Stomach (tissue), 9 donors: ENCODE data around the gene LONP1. TPM values are rescaled to one million over a fixed set of nuclear protein-coding genes. Genes with fewer than 3 reads are reported as not detected.

Source experiments
- DNase-seq, 2 donors: peaks; one replicate each; pipeline versions ENCODE4 v3.0.0 to v3.0.0-alpha.2; 2013 to 2019
- H3K27ac ChIP-seq, 5 donors: fragments of 200-600 bp in 4 of 5; sonication (generic) in 4 of 5; one replicate each; pipeline ENCODE4 v1.5.1; 2013 to 2019; ENCODE audit warnings: mild to moderate bottlenecking in 1 of 5, moderate library complexity in 1 of 5
- H3K27me3 ChIP-seq, 3 donors: fragments of 200-600 bp; sonication (generic); one replicate each; pipeline ENCODE4 v1.5.1; 2017 to 2019; ENCODE audit warnings: mixed run types in 1 of 3
- H3K36me3 ChIP-seq, 4 donors: fragments of 200-600 bp; sonication (generic); 1 replicate in 3 of 4; 2 replicates in 1 of 4; pipeline ENCODE4 v1.5.1; 2016 to 2019
- H3K4me1 ChIP-seq, 4 donors: fragments of 200-600 bp; sonication (generic); one replicate each; pipeline ENCODE4 v1.5.1; 2016 to 2019
- H3K4me3 ChIP-seq, 4 donors: fragments of 200-600 bp; sonication (generic) in 3 of 4; one replicate each; pipeline ENCODE4 v1.5.1; 2016 to 2019; ENCODE audit warnings: mild to moderate bottlenecking in 1 of 4
- H3K9me3 ChIP-seq, 4 donors: fragments of 200-600 bp; sonication (generic); one replicate each; pipeline ENCODE4 v1.5.1; 2016 to 2019
- EP300 ChIP-seq: sonication (generic); formaldehyde crosslinking; IDR thresholded peaks from one replicate; pipeline ENCODE4 v1.6.1; 2017; ENCODE audit warnings: antibody characterized with exemption
- POLR2A ChIP-seq, 4 donors: fragments of 450-650 bp; IDR thresholded peaks; one replicate each; pipeline ENCODE4 v1.6.1; 2016; ENCODE audit warnings: antibody characterized with exemption in 4 of 4, control low read depth in 2 of 4, mild to moderate bottlenecking in 1 of 4, moderate library complexity in 1 of 4
- POLR2AphosphoS5 ChIP-seq, 3 donors: sonication (generic); formaldehyde crosslinking; IDR thresholded peaks; one replicate each; pipeline ENCODE4 v1.6.1; 2016; ENCODE audit warnings: antibody characterized with exemption in 3 of 3
- WGBS, 5 donors: extraction: QIAGEN DNeasy Blood & Tissue Kit in 3 of 5; methylation state at CpG; one replicate each; pipeline versions ENCODE4 v1.1.5 to v1.1.7; 2013 to 2018; 5-methylcytosine and 5-hydroxymethylcytosine counted together
- intact Hi-C: fragments of 100-400 bp; cut with DNase I; formaldehyde crosslinking; loops from one replicate; pipeline ENCODE4 v1.15.1; 2023; ENCODE audit warnings: low total_unique reads
- polyA plus RNA-seq, 3 donors: library from polyadenylated mRNA; stranded (reverse); fragments of 200-250 nt; gene quantifications; one replicate each; pipeline ENCODE4 v1.2.3, GENCODE V29; 2013
- total RNA-seq, 5 donors: library from RNA; depleted of rRNA; stranded (reverse); fragments of >200 nt; gene quantifications; one replicate each; pipeline versions ENCODE4 v1.1.0 to v1.2.3, GENCODE V29; 2014 to 2016
- TF ChIP-seq, protein P1 (sequence below), 7 experiments: fragments of 450-650 bp in 4 of 7; fragments of 200-600 bp in 3 of 7; sonication (generic) in 3 of 7; IDR thresholded peaks; one replicate each; pipeline ENCODE4 v1.5.1; 2016 to 2019; ENCODE audit warnings: antibody characterized with exemption in 7 of 7, control low read depth in 2 of 7, mild to moderate bottlenecking in 1 of 7
- donor health status: healthy with polysubstance abuse.
- donor health status: Bipolar disorder and iron deficiency.
- donor health status: healthy.

Gene LONP1
- total and polyA plus RNA-seq, 8 donors, result 8.8 to 169 (median 42.5) TPM

DNA sequence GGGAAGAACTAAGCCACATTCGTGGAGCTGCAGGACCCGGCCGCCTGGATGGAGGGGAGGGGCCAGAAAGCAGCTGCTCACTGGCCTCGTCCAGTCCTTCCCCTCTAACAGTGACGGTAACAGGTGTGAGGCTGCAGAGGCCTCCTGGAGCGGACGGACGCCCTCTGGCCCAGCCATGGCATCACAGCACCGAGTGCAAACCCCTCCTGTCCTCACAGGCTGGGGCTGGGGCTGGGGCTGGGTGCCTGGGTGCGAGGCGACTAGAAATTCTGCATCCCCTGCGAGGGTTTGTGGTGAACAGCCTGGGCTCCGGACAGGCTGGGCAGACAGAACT is 43.2 kb downstream of the LONP1 start:
- Histone ChIP-seq H3K27ac (no peak overlapping the region), H3K4me1 (peaks cover 13 to 26% (median 24%) of the 10 kb centered on the region in 4 donors), H3K27me3 (no peaks in the 10 kb centered on the region), H3K9me3 (no peaks in the 10 kb centered on the region), H3K4me3 (no peak overlapping the region), H3K36me3 (peaks cover 0 to 21% (median 19%) of the 10 kb centered on the region in 4 donors)
- intact Hi-C loops, result no loop called here
- DNase-seq, result no peak
- TF ChIP-seq POLR2AphosphoS5 (IDR thresholded peaks at IDR 0.05) (no peak), POLR2A (IDR thresholded peaks at IDR 0.05) (no peak), EP300 (no peak)
- TF ChIP-seq, protein P1, sequence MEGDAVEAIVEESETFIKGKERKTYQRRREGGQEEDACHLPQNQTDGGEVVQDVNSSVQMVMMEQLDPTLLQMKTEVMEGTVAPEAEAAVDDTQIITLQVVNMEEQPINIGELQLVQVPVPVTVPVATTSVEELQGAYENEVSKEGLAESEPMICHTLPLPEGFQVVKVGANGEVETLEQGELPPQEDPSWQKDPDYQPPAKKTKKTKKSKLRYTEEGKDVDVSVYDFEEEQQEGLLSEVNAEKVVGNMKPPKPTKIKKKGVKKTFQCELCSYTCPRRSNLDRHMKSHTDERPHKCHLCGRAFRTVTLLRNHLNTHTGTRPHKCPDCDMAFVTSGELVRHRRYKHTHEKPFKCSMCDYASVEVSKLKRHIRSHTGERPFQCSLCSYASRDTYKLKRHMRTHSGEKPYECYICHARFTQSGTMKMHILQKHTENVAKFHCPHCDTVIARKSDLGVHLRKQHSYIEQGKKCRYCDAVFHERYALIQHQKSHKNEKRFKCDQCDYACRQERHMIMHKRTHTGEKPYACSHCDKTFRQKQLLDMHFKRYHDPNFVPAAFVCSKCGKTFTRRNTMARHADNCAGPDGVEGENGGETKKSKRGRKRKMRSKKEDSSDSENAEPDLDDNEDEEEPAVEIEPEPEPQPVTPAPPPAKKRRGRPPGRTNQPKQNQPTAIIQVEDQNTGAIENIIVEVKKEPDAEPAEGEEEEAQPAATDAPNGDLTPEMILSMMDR (IDR thresholded peaks at IDR 0.05), result no peak
- 53 to 71% (median 59%) methylated on average over 8 to 13 of the region's 13 CpGs for WGBS, 5 donors

DNA sequence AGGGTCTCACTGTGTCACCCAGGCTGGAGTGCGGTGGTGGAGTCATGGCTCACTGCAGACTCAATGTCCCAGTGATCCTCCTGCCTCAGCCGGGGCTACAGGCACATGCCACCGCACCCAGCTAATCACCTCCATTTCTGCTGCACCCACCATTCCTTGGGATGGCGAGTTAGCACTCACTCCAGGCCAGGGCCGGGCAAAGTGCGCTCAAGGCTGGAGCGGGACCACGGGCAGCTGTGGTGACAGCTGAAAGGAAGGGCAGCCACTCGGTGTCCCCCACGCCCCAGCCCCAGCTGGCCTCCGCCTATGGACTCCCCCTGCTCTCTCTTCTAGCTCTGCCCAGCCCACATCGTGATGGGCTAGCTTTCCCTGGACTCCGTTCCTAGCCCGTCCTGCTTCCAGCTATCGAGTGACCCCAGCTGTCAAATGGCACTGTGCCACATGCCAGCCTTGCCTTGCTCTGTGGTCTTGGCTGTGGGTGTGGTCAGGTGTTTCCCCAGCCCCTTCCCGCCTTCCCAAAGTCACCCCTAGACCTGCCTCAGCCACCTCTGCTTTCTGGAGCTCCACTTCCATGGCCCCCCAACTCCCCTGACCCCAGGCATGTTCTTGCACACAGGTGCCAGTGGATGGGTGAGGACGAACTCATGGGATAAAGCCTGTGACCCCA is 43.7 kb downstream of the LONP1 start:
- 50 to 69% (median 54%) methylated on average over 14 to 17 of the region's 17 CpGs for WGBS, 5 donors
- no peaks in the 10 kb centered on the region for H3K27me3 ChIP-seq
- TF ChIP-seq EP300, result no peak
- no peak for TF ChIP-seq POLR2AphosphoS5 (IDR thresholded peaks at IDR 0.05)
- TF ChIP-seq, protein P1 (IDR thresholded peaks at IDR 0.05), result no peak
- TF ChIP-seq POLR2A (IDR thresholded peaks at IDR 0.05), result no peak
- H3K9me3 ChIP-seq, result no peaks in the 10 kb centered on the region
- H3K4me1 ChIP-seq, result peaks cover 11 to 23% (median 21%) of the 10 kb centered on the region in 4 donors
- no peak overlapping the region for H3K27ac ChIP-seq
- H3K4me3 ChIP-seq, result no peak overlapping the region
- DNase-seq, result no peak
- peaks cover 0 to 26% (median 24%) of the 10 kb centered on the region in 4 donors for H3K36me3 ChIP-seq
- intact Hi-C loops, result no loop called here

DNA sequence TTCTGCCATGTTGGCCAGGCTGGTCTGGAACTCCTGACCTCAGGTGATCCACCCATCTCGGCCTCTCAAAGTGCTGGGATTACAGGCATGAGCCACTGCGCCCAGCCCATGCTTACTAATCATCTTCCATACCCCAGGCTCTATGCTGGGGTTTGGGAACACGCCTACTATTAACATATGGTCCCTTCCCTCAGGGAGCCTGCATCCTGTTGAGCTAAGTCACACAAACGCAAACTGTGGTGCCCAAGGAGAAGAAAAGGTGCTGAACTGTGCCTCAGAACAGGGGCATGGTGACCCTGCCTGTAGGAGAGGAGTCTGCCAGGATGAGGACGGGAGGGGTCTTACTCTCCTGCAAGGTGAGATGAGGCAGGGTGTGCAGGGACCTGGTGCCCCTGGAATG is 45.2 kb downstream of the LONP1 start:
- H3K27me3 ChIP-seq, result no peaks in the 10 kb centered on the region
- peaks cover 7 to 17% (median 15%) of the 10 kb centered on the region in 4 donors for H3K4me1 ChIP-seq
- H3K36me3 ChIP-seq, result peaks cover 5 to 39% (median 36%) of the 10 kb centered on the region in 4 donors
- H3K4me3 ChIP-seq, result no peak overlapping the region
- whole genome bisulfite sequencing, 5 donors, result 80 to 85% (median 84%) methylated on average over 5 of the region's 5 CpGs
- H3K27ac ChIP-seq, result no peak overlapping the region
- intact Hi-C loops, result no loop called here
- DNase-seq, result no peak
- TF ChIP-seq, protein P1 (IDR thresholded peaks at IDR 0.05), result no peak
- no peaks in the 10 kb centered on the region for H3K9me3 ChIP-seq

DNA sequence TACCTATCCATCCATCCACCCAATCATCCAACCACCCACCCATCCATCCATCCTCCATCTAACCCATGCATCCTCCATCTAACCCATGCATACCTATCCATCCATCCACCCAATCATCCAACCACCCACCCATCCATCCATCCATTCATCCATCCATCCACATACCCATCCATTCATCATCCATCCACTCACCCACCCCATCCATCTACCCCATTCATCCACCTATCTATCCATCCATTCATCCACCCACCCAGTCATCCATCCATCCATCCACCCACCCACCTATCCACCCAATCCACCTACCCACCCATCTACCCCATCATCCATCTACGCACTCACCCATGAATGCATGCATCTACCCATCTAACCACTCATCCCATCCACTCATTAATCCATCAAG is 46.2 kb downstream of the LONP1 start:
- TF ChIP-seq POLR2A (IDR thresholded peaks at IDR 0.05) (no peak), EP300 (no peak), POLR2AphosphoS5 (IDR thresholded peaks at IDR 0.05) (no peak)
- TF ChIP-seq, protein P1 (IDR thresholded peaks at IDR 0.05), result no peak
- DNase-seq, result no peak
- Histone ChIP-seq H3K4me3 (no peak overlapping the region), H3K36me3 (peaks cover 14 to 48% (median 45%) of the 10 kb centered on the region in 4 donors), H3K27ac (no peak overlapping the region), H3K9me3 (no peaks in the 10 kb centered on the region), H3K4me1 (peaks cover 0 to 7% (median 6%) of the 10 kb centered on the region in 4 donors), H3K27me3 (no peaks in the 10 kb centered on the region)
- intact Hi-C loops, result no loop called here
- 96 to 100% (median 98%) methylated on average over 1 of the region's 1 CpG for WGBS, 5 donors
